Neural progenitor cell (in vitro differentiated cells): Measurements from ENCODE around the gene ADRA2B.
"Not testable (repeated sequence)": the region's sequence is repeated elsewhere in the genome, so short reads cannot be mapped to it uniquely, and the experiment has no call there.

Source experiments
- EZH2 ChIP-seq: fragments of 200-600 bp; sonication (generic); IDR thresholded peaks from 2 replicates; pipeline ENCODE4 v1.6.1; 2017; ENCODE audit warnings: antibody characterized with exemption, mild to moderate bottlenecking, moderate library complexity
- TF ChIP-seq, protein P1 (sequence below): fragments of 200-600 bp; sonication (generic); IDR thresholded peaks from 2 replicates; pipeline ENCODE4 v1.5.1; 2017; ENCODE audit warnings: antibody characterized with exemption, mild to moderate bottlenecking

DNA sequence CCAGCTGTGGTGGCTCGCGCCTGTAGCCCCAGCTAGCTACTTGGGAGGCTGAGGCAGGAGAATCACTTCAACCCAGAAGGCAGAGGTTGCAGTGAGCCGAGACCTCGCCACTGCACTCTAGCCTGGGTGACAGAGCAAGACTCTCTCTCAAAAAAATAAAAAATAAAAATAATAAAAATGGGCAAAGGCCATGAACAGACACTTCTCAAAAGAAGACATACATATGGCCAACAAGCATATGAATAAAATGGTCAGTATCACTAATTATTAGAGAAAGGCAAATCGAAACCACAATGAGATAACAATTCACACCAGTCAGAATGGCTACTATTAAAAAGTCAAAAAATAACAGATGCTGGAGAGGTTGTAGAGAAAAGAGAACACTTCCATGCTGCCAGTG, 44.0 kb upstream of the ADRA2B start:
- TF ChIP-seq, protein P1, sequence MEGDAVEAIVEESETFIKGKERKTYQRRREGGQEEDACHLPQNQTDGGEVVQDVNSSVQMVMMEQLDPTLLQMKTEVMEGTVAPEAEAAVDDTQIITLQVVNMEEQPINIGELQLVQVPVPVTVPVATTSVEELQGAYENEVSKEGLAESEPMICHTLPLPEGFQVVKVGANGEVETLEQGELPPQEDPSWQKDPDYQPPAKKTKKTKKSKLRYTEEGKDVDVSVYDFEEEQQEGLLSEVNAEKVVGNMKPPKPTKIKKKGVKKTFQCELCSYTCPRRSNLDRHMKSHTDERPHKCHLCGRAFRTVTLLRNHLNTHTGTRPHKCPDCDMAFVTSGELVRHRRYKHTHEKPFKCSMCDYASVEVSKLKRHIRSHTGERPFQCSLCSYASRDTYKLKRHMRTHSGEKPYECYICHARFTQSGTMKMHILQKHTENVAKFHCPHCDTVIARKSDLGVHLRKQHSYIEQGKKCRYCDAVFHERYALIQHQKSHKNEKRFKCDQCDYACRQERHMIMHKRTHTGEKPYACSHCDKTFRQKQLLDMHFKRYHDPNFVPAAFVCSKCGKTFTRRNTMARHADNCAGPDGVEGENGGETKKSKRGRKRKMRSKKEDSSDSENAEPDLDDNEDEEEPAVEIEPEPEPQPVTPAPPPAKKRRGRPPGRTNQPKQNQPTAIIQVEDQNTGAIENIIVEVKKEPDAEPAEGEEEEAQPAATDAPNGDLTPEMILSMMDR: not testable (repeated sequence)
- TF ChIP-seq EZH2: not testable (repeated sequence)
